ENCODE data around the gene CDH13.

- TF ChIP-seq CTCF (IDR thresholded peaks at IDR 0.05; ENCODE audit: low read depth, low read length, poor library complexity, severe bottlenecking) (no peak), EZH2phosphoT487 (IDR thresholded peaks at IDR 0.05; ENCODE audit: borderline replicate concordance, low read length) (no peak)
Observed at GRCh38 chr16:83771306-83771942, 1144.7 kb downstream of the CDH13 start.

Measured in DOHH2 (cell line).